Renal cortical epithelial cell (primary cell): ENCODE results near the gene SMC3. TPM values are rescaled to one million over a fixed set of nuclear protein-coding genes. Genes with fewer than 3 reads are reported as not detected.

Source experiments
- DNase-seq: peaks from one replicate; pipeline ENCODE4 v3.0.0-alpha.2; 2011; ENCODE audit warnings: low read depth
- total RNA-seq: library from RNA; depleted of rRNA; stranded (reverse); fragments of >200 nt; gene quantifications from 2 replicates; pipeline ENCODE4 v1.2.3, GENCODE V29; 2014

The SMC3 gene
- total RNA-seq, 1 donor from 2014 or later = 39.3 TPM

GRCh38 chr10:110544958-110545537 lies 22.4 kb upstream of the SMC3 start:
- peak; percentile 83 for DNase-seq

DNA sequence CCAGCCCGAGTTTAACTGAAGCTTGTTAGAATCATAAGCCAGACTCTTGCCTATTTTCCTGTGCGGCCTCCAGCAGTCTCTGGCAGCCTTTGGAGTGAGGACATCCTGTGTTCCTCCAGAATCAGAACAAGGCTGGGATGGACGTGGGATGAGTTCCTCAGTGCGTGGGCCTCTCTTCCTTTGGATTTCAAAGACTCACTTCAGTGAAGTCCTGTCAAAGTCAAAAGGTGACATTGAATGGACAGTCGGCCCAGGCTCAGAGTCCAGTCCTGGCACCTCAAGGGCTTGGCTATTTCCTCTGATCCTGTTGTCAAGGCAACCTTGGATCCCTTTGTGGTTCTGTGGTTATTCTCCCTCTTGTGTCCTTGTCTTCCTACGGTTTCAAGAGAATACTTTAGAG lies 21.4 kb upstream of the SMC3 start:
- DNase-seq = no peak

DNA sequence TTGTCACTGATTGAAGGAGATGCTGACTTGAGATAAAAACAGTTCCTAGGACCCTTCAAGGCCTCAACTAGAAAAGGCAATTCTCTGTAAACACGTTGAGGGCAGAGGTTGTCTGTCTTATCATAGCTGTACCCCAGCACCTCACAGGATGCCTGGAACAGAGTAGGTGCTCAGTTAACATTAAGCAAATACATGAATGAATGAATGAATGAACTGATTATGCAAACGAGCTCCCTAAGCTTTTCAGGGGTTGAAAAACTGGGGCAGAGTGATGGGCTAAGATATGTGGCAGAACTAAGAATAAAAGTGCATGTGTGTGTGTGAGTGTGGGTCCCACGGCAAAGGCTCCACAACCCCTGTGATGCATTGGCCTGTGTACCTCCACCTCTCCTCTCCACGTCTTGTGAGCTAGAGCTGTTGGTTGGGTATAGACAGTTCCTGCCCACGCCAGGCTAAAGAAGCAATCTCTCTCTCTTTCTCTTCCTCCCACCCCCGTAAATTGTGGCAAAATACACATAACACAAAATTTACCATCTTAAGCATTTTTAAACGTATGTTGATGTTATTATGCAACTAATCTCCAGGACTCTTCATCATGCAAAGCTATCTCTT lies 20.9 kb upstream of the SMC3 start:
- no peak for DNase-seq

DNA sequence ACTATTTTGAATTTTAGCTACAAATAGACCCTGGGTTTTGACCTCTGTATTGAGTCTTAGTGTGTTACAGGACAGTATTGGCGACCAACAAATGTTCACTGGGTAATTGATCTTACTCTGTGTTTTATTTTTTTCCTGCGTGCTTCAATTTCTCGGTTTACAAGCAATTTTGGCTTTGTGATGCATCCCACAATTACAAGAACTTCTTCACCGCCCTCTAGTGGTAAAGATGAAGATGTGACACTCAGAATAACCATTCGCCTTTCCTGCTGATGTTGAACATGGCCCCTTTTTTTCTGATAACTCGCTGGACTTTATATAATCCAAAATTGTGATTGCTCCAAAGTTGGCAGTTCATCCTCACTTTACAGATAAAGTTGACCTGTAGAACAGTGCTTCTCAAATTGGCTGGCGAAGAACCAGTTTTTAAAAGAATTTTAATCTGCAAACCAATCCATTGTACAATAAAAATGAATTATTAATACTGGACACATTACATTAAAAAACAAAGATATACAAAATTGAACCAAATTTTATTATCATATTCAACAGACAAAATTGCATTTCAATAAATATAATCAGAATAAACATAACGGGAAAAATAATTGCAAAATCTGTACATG lies 20.2 kb upstream of the SMC3 start:
- DNase-seq = peak; percentile 69

- DNase-seq = no peak
These were observed 19.5 kb upstream of the SMC3 start for GRCh38 chr10:110548002-110548401.

GRCh38 chr10:110549211-110549610 lies 18.3 kb upstream of the SMC3 start:
- no peak for DNase-seq

- DNase-seq = peak; percentile 44
These were observed 13.6 kb upstream of the SMC3 start for GRCh38 chr10:110553905-110554304.

- no peak for DNase-seq
These were observed 11.2 kb upstream of the SMC3 start for GRCh38 chr10:110556296-110556695.

DNA sequence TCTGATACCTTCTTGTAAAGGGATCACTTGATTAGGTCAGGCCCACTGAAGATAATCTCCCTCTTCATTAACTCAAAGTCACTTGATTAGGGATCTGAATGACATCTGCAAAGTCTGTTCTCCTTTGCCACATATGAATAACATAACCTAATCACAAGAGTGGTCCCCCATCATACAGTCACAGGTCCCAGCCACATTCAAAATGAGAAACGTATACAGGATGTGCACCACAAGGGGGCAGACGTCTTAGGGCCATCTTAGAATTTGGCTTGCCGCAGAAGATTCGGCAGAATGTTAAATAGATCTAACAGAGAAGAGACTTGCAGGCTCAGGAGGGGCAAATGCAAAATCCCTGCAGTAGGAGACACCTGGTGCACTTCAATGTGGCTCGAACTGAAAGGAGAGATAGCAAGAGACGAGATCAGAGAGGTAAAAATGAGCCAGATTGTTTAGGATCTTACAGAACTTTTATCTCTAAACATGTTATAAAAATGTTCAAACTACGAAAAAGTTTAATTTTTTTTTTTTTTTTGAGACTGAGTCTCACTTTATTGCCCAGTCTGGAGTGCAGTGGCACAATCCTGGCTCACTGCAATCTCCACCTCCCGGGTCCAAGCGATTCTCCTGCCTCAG lies 10.4 kb upstream of the SMC3 start:
- peak; percentile 31 for DNase-seq

DNA sequence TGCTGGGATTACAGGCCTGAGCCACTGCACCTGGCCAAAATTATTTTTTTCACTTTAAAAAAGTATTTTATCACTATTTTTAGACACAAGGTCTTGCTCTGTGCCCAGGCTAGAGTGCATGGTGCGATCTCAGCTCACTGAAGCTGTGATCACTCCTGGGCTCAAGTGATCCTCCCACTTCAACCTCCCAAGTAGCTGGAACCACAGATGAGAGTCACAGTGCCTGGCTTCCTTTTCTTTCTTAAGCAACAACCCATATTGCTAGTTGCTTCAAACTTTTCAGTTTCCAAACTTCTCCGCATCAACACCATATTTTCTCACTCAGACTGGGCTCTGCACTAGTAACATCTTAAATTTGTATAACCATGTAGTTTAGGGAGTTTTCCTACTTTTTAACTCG lies 9.5 kb upstream of the SMC3 start:
- no peak for DNase-seq

GRCh38 chr10:110560012-110560411 lies 7.5 kb upstream of the SMC3 start:
- no peak for DNase-seq

GRCh38 chr10:110561292-110561691 lies 6.2 kb upstream of the SMC3 start:
- no peak for DNase-seq

DNA sequence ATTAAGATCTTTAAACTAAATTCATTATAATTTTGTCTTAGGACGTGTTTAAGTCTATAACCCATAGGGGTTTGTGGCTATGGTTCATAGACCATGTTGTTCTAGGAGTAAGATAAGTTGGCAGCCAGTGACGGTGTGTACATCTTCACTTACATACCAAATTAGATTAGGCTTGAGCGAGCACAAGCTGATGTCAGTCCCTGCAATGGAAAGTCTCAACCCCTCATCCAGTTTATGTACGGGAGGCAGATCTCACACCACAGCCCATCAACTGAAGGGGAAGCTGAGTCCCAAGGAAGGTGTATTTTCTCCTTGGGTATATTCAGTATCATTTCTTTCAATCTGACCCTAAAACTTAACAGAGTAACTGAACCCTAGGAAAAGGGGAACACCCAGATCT lies 5.1 kb upstream of the SMC3 start:
- DNase-seq = no peak

GRCh38 chr10:110563132-110563531 lies 4.4 kb upstream of the SMC3 start:
- DNase-seq = no peak

- DNase-seq = no peak
These were observed 859 bp upstream of the SMC3 start for GRCh38 chr10:110566472-110567200.

- no peak for DNase-seq
These were observed 700 bp downstream of the SMC3 start for GRCh38 chr10:110568055-110568735.

GRCh38 chr10:110569122-110569521 lies 1.6 kb downstream of the SMC3 start:
- no peak for DNase-seq

GRCh38 chr10:110569736-110570135 lies 2.2 kb downstream of the SMC3 start:
- DNase-seq = no peak

- no peak for DNase-seq
These were observed 3.7 kb downstream of the SMC3 start for GRCh38 chr10:110571093-110571743.

- DNase-seq = no peak
These were observed 5.4 kb downstream of the SMC3 start for GRCh38 chr10:110572862-110573261.

DNA sequence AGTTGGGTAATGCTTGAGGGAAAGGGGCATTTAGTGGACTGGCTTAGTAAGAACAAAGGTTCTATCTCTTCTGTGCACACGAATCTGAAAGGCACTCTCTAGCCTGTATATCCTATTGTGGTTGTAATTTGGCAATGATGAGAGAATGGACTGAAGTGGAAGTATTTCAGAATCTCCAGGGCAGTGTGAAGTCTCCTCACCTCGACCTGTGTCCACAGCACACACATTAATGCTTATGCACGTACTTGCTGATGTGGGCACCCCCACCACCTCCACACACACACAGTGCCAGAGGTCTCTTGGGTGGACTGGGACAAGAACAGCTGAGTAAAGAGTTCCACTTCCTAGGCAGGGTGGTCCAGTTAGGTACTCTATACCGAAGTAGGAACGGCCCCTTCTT lies 6.9 kb downstream of the SMC3 start:
- no peak for DNase-seq
